Endodermal cell (in vitro differentiated cells): ENCODE data around the gene FTSJ3. TPM values are rescaled to one million over a fixed set of nuclear protein-coding genes. Genes with fewer than 3 reads are reported as not detected.

Source experiments
- DNase-seq: peaks from one replicate; pipeline ENCODE4 v3.0.0-alpha.2; 2017
- H3K27ac ChIP-seq: 2 replicates; pipeline ENCODE4 v1.5.1; 2013; ENCODE audit warnings: mild to moderate bottlenecking, low read depth, low read length, moderate library complexity
- H3K27me3 ChIP-seq: 2 replicates; pipeline ENCODE4 v1.6.1; 2013; ENCODE audit warnings: mild to moderate bottlenecking, low read length, moderate library complexity; ENCODE audit not compliant: insufficient read depth, control insufficient read depth, poor library complexity, severe bottlenecking
- H3K36me3 ChIP-seq: 2 replicates; pipeline ENCODE4 v1.7.0; 2013; ENCODE audit warnings: mild to moderate bottlenecking, low read length, moderate library complexity; ENCODE audit not compliant: control insufficient read depth, insufficient read depth
- H3K4me1 ChIP-seq: one replicate; pipeline ENCODE4 v1.7.0; 2013; ENCODE audit warnings: low read length; ENCODE audit not compliant: control insufficient read depth, insufficient read depth
- H3K4me3 ChIP-seq: 2 replicates; pipeline ENCODE4 v1.5.1; 2013; ENCODE audit warnings: mild to moderate bottlenecking, low read length, moderate library complexity
- H3K9ac ChIP-seq: 2 replicates; pipeline ENCODE4 v1.6.1; 2013; ENCODE audit warnings: mild to moderate bottlenecking, low read length, moderate library complexity; ENCODE audit not compliant: poor library complexity, severe bottlenecking; ENCODE audit errors: extremely low read depth
- H3K9me3 ChIP-seq: 2 replicates; pipeline ENCODE4 v1.6.1; 2013; ENCODE audit warnings: mild to moderate bottlenecking, low read length, moderate library complexity; ENCODE audit not compliant: control insufficient read depth
- H3K27ac Mint-ChIP-seq: 2 replicates; pipeline ENCODE4 v1.8.0; 2020; ENCODE audit warnings: mixed read lengths
- H3K27me3 Mint-ChIP-seq: 2 replicates; pipeline ENCODE4 v1.8.0; 2021; ENCODE audit warnings: mild to moderate bottlenecking, mixed read lengths; ENCODE audit not compliant: insufficient read depth
- H3K36me3 Mint-ChIP-seq: 2 replicates; pipeline ENCODE4 v1.8.0; 2020; ENCODE audit warnings: low read depth, mixed read lengths
- H3K4me1 Mint-ChIP-seq: 2 replicates; pipeline ENCODE4 v1.8.0; 2020; ENCODE audit warnings: mixed read lengths
- H3K4me3 Mint-ChIP-seq: 2 replicates; pipeline ENCODE4 v1.8.0; 2020; ENCODE audit warnings: mild to moderate bottlenecking, moderate library complexity, mixed read lengths
- H3K9me3 Mint-ChIP-seq: 2 replicates; pipeline ENCODE4 v1.8.0; 2020; ENCODE audit warnings: mild to moderate bottlenecking, mixed read lengths
- CTCF ChIP-seq: fragments of 200-600 bp; sonication (generic); conservative IDR thresholded peaks from 2 replicates; pipeline ENCODE4 v1.5.0; 2021; ENCODE audit warnings: antibody characterized with exemption, mild to moderate bottlenecking
- WGBS, 2 experiments: methylation state at CpG; one replicate each; pipeline versions ENCODE4 v1.1.5 to v1.1.7; 2013; ENCODE audit warnings: missing lambda C conversion rate in 2 of 2, mixed read lengths in 1 of 2; ENCODE audit not compliant: insufficient coverage in 1 of 2, insufficient read length in 1 of 2; 5-methylcytosine and 5-hydroxymethylcytosine counted together
- total RNA-seq, 2 donors: library from RNA; stranded (reverse); fragmentation: NEBNext Ultra II Directional in 1 of 2; extraction: Animal tissue kit (Norgen Biotek cat#: 25700) in 1 of 2; gene quantifications; 2 replicates in 1 of 2; 3 replicates in 1 of 2; pipeline ENCODE4 v1.2.1, GENCODE V29; 2021

FTSJ3 gene
- total RNA-seq, 2 donors from 2014 or later = 58.5 to 72.3 TPM

- Histone ChIP-seq H3K27ac (peak within 1 kb of the TSS; percentile 52), H3K4me3 (peak within 1 kb of the TSS; percentile 97), H3K9me3 (no peaks in the 10 kb centered on the region), H3K27me3 (no peaks in the 10 kb centered on the region), H3K9ac (peak within 1 kb of the TSS; percentile 74), H3K4me1 (peaks cover 10% of the 10 kb centered on the region), H3K36me3 (no peaks in the 10 kb centered on the region)
- peaks cover 25% of the 10 kb centered on the region for H3K27me3 Mint-ChIP-seq
- DNase-seq = peak; percentile 100
- TF ChIP-seq CTCF = no peak
- 1 to 3% methylated on average over 61 to 92 of the region's 92 CpGs for WGBS, 2 experiments
- peaks cover 18% of the 10 kb centered on the region for H3K4me1 Mint-ChIP-seq
- peaks cover 2% of the 10 kb centered on the region for H3K9me3 Mint-ChIP-seq
- peaks cover 4% of the 10 kb centered on the region for H3K36me3 Mint-ChIP-seq
- peak within 1 kb of the TSS; percentile 98 for H3K4me3 Mint-ChIP-seq
- peak within 1 kb of the TSS; percentile 95 for H3K27ac Mint-ChIP-seq
Measured at GRCh38 chr17:63842540-63843386, 15.3 kb upstream of the FTSJ3 start, which contains the start of gene SMARCD2. Gene SMARCD2 (minus strand): TSS chr17:63842685. CDS start chr17:63842674, 11 bp downstream.

GRCh38 chr17:63842173-63842539 lies 14.7 kb upstream of the FTSJ3 start:
- Mint-ChIP-seq H3K9me3 (no peaks in the 10 kb centered on the region), H3K36me3 (peaks cover 4% of the 10 kb centered on the region), H3K27ac (peak overlapping the region; percentile 95), H3K4me3 (peak overlapping the region; percentile 98), H3K27me3 (peaks cover 20% of the 10 kb centered on the region), H3K4me1 (peaks cover 18% of the 10 kb centered on the region)
- Histone ChIP-seq H3K9me3 (no peaks in the 10 kb centered on the region), H3K27ac (peak overlapping the region; percentile 49), H3K4me1 (peaks cover 10% of the 10 kb centered on the region), H3K27me3 (no peaks in the 10 kb centered on the region), H3K36me3 (no peaks in the 10 kb centered on the region), H3K4me3 (peak overlapping the region; percentile 97), H3K9ac (peak overlapping the region; percentile 74)
- WGBS, 2 experiments = 0% methylated on average over 21 to 36 of the region's 36 CpGs
- DNase-seq = no peak
- no peak for TF ChIP-seq CTCF

GRCh38 chr17:63841350-63842172 lies 14.1 kb upstream of the FTSJ3 start:
- Histone ChIP-seq H3K9ac (peak overlapping the region; percentile 74), H3K4me3 (peak overlapping the region; percentile 97), H3K4me1 (peaks cover 10% of the 10 kb centered on the region), H3K36me3 (no peaks in the 10 kb centered on the region), H3K27me3 (no peaks in the 10 kb centered on the region), H3K9me3 (no peaks in the 10 kb centered on the region), H3K27ac (peak overlapping the region; percentile 49)
- Mint-ChIP-seq H3K27me3 (peaks cover 14% of the 10 kb centered on the region), H3K9me3 (no peaks in the 10 kb centered on the region), H3K36me3 (peaks cover 9% of the 10 kb centered on the region), H3K27ac (peak overlapping the region; percentile 95), H3K4me3 (peak overlapping the region; percentile 98), H3K4me1 (peaks cover 18% of the 10 kb centered on the region)
- TF ChIP-seq CTCF = no peak
- DNase-seq = peak; percentile 84
- WGBS, 2 experiments = 16 to 17% methylated on average over 23 to 26 of the region's 26 CpGs
